PFSK-1 (cell line): Measurements from ENCODE around the gene ACAP3.

Experiments used
- REST ChIP-seq, 2 experiments: IDR thresholded peaks; 2 replicates each; pipeline versions ENCODE4 v1.6.1 to v1.8.0; 2011 to 2012; ENCODE audit warnings: low read depth in 2 of 2, low read length in 2 of 2, control low read depth in 1 of 2, inconsistent platforms in 1 of 2, mild to moderate bottlenecking in 1 of 2, moderate library complexity in 1 of 2; ENCODE audit not compliant: insufficient read depth in 1 of 2
- SIN3A ChIP-seq: IDR thresholded peaks from 2 replicates; pipeline ENCODE4 v1.6.1; 2012; ENCODE audit warnings: mild to moderate bottlenecking, low read length, moderate library complexity, borderline replicate concordance; ENCODE audit not compliant: insufficient read depth
- TAF1 ChIP-seq: IDR thresholded peaks from 2 replicates; pipeline ENCODE4 v1.6.1; 2012; ENCODE audit warnings: low read length, control low read depth, borderline replicate concordance; ENCODE audit not compliant: insufficient read depth

- TF ChIP-seq TAF1, result no peak
- no peak for TF ChIP-seq SIN3A
- no peak for TF ChIP-seq REST (IDR thresholded peaks at IDR 0.05; ENCODE audit: insufficient read depth in 1 of 2, low read depth in 2 of 2, low read length in 2 of 2)
These were observed 2.3 kb upstream of the ACAP3 start for GRCh38 chr1:1310109-1310385.
